ENCODE measurements around the gene PROM1. TPM values are rescaled to one million over a fixed set of nuclear protein-coding genes. Genes with fewer than 3 reads are reported as not detected.

The PROM1 gene
- total RNA-seq, 1 experiment from 2014 or later: not detected

DNA sequence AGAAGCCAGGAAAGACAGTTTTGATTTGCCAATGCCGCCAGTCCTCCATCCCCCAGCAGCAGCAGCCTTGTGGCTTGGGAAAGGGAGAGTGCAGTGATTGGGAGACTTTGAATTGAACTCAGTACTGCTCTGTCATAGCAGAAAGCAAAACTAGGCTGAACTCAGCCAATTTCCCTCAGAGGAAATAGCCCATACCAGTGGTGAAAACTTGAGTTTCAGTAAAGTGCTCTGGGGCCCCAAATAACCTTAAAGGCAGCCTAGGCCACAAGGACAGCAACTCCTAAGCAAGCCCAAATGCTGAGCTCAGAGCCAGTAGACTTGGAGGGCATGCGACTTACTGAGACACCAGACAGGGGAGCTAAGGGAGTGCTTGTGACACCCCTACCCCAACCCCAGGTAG is 2.0 kb upstream of the PROM1 start:
- Histone ChIP-seq H3K4me1 (ENCODE audit: insufficient read depth, low read length) (no peaks in the 10 kb centered on the region), H3K9ac (ENCODE audit: low read length) (no peak overlapping the region), H3K4me2 (ENCODE audit: low read length) (no peak overlapping the region), H4K20me1 (ENCODE audit: low read length) (no peaks in the 10 kb centered on the region), H3K27me3 (ENCODE audit: low read length) (peaks cover 76% of the 10 kb centered on the region), H3F3A (ENCODE audit: low read length, unreplicated experiment) (no peaks in the 10 kb centered on the region), H3K36me3 (ENCODE audit: low read depth, low read length) (no peaks in the 10 kb centered on the region), H3K4me3 (ENCODE audit: low read length) (no peak overlapping the region), H3K79me2 (ENCODE audit: low read length) (no peaks in the 10 kb centered on the region), H3K9me2 (replicated peaks; ENCODE audit: low read length) (no peaks in the 10 kb centered on the region), H3K9me3 (ENCODE audit: low read length) (no peaks in the 10 kb centered on the region), H2AFZ (ENCODE audit: low read length) (no peak overlapping the region), H3K27ac (ENCODE audit: low read length) (no peak overlapping the region)
- DNase-seq (no peak), ATAC-seq (no peak)
- no TSS peak for BruUV-seq (replicated peaks)
- intact Hi-C loops (cut with micrococcal nuclease): no loop called here
- CTCF ChIA-PET: no interaction called here
- POLR2A ChIA-PET (ENCODE audit: unreplicated experiment): no interaction called here
- no peak for TF ChIP-seq EZH2phosphoT487 (IDR thresholded peaks at IDR 0.05; ENCODE audit: borderline replicate concordance, low read length)
- TF ChIP-seq, protein P1, sequence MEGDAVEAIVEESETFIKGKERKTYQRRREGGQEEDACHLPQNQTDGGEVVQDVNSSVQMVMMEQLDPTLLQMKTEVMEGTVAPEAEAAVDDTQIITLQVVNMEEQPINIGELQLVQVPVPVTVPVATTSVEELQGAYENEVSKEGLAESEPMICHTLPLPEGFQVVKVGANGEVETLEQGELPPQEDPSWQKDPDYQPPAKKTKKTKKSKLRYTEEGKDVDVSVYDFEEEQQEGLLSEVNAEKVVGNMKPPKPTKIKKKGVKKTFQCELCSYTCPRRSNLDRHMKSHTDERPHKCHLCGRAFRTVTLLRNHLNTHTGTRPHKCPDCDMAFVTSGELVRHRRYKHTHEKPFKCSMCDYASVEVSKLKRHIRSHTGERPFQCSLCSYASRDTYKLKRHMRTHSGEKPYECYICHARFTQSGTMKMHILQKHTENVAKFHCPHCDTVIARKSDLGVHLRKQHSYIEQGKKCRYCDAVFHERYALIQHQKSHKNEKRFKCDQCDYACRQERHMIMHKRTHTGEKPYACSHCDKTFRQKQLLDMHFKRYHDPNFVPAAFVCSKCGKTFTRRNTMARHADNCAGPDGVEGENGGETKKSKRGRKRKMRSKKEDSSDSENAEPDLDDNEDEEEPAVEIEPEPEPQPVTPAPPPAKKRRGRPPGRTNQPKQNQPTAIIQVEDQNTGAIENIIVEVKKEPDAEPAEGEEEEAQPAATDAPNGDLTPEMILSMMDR (conservative IDR thresholded peaks at IDR 0.05; ENCODE audit: low read depth, low read length): no peak
- no peak for TF ChIP-seq EZH2 (IDR thresholded peaks at IDR 0.05; ENCODE audit: low read length, unreplicated experiment)

DNA sequence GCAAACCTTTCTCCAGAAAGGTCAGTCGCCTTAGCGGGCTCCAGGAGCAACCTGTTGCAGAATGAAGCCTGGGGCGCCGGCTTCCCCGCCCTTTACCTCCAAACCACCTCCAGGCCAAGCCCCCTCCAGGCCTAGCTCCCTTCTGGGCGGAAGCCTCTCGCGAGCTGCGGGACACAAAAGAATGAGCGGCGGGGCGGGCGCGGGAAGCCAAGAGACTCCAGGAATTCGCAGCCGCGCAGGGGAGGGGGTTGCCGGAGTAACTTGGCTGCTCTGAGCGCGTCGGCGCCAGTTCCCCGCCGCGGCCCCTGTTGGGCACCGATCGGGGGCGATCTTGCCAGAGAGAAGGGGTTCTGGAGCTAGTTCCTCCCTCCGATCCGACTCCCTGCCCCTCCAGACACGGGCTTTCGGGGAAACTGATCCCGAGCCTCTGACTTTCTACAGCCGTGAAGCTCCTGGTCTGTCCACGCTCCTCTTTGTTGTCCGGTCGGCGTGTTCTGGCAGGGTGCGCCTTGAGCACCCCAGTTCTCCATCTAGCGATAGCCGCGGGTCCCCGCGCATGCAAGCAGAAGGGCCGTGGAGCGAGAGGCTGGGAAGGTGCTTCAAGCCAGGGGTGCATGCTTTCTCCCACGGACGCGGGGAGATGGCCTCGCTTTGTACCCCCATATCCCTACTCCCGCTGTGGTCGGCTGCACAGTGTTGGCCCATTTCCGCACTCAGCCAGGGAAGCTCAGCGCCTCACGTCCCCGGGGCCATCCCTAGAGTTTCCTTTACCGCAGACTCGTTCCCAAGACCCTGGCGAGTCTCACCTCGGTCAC is 1.2 kb downstream of the PROM1 start:
- no TSS peak for BruUV-seq (replicated peaks)
- no peaks in the 10 kb centered on the region for H3K79me2 ChIP-seq (ENCODE audit: low read length)
- DNase-seq: no peak
- H4K20me1 ChIP-seq (ENCODE audit: low read length): no peaks in the 10 kb centered on the region
- ATAC-seq: no peak
- no peaks in the 10 kb centered on the region for H3K4me1 ChIP-seq (ENCODE audit: insufficient read depth, low read length)
- POLR2A ChIA-PET (ENCODE audit: unreplicated experiment): no interaction called here
- peaks cover 48% of the 10 kb centered on the region for H3K27me3 ChIP-seq (ENCODE audit: low read length)
- CTCF ChIA-PET: no interaction called here
- H3K27ac ChIP-seq (ENCODE audit: low read length): no peak overlapping the region
- H3K4me3 ChIP-seq (ENCODE audit: low read length): no peak overlapping the region
- H3K9me3 ChIP-seq (ENCODE audit: low read length): no peaks in the 10 kb centered on the region
- no peaks in the 10 kb centered on the region for H3K9me2 ChIP-seq (replicated peaks; ENCODE audit: low read length)
- no peak overlapping the region for H3K9ac ChIP-seq (ENCODE audit: low read length)
- intact Hi-C loops (cut with micrococcal nuclease): no loop called here
- no peaks in the 10 kb centered on the region for H3K36me3 ChIP-seq (ENCODE audit: low read depth, low read length)
- no peak overlapping the region for H2AFZ ChIP-seq (ENCODE audit: low read length)
- TF ChIP-seq, protein P1 (conservative IDR thresholded peaks at IDR 0.05; ENCODE audit: low read depth, low read length): no peak
- TF ChIP-seq EZH2phosphoT487 (IDR thresholded peaks at IDR 0.05; ENCODE audit: borderline replicate concordance, low read length): no peak
- TF ChIP-seq EZH2 (IDR thresholded peaks at IDR 0.05; ENCODE audit: low read length, unreplicated experiment): no peak
- no peak overlapping the region for H3K4me2 ChIP-seq (ENCODE audit: low read length)
- H3F3A ChIP-seq (ENCODE audit: low read length, unreplicated experiment): no peaks in the 10 kb centered on the region

DNA sequence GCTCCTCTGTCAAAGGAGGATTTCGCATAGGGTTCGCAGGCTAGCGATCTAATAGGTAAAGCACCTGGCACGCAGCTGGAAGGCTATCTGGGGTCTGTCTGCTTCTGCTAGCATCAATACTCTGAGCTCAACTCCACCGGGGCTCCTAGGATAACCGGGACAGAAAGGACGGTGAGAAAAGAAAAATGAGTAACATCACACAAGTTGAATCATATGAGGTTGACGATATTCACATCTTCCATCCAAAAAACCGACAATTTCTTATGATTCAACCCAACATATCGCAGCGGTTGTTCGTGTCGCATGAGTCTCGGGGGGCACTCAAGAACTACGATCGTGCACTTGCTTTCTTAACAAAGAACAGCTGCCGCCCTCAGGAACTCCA is 1.8 kb downstream of the PROM1 start:
- Histone ChIP-seq H3K27me3 (ENCODE audit: low read length) (peaks cover 42% of the 10 kb centered on the region), H3K4me3 (ENCODE audit: low read length) (no peak overlapping the region), H3K9ac (ENCODE audit: low read length) (no peak overlapping the region), H3K79me2 (ENCODE audit: low read length) (no peaks in the 10 kb centered on the region), H3K9me2 (replicated peaks; ENCODE audit: low read length) (no peaks in the 10 kb centered on the region), H3K4me2 (ENCODE audit: low read length) (no peak overlapping the region), H4K20me1 (ENCODE audit: low read length) (no peaks in the 10 kb centered on the region), H3F3A (ENCODE audit: low read length, unreplicated experiment) (no peaks in the 10 kb centered on the region), H2AFZ (ENCODE audit: low read length) (no peak overlapping the region), H3K4me1 (ENCODE audit: insufficient read depth, low read length) (no peaks in the 10 kb centered on the region), H3K27ac (ENCODE audit: low read length) (no peak overlapping the region), H3K36me3 (ENCODE audit: low read depth, low read length) (no peaks in the 10 kb centered on the region), H3K9me3 (ENCODE audit: low read length) (no peaks in the 10 kb centered on the region)
- ChIA-PET CTCF (no interaction called here), POLR2A (ENCODE audit: unreplicated experiment) (no interaction called here)
- TF ChIP-seq, protein P1 (conservative IDR thresholded peaks at IDR 0.05; ENCODE audit: low read depth, low read length): no peak
- no peak for TF ChIP-seq EZH2 (IDR thresholded peaks at IDR 0.05; ENCODE audit: low read length, unreplicated experiment)
- no peak for TF ChIP-seq EZH2phosphoT487 (IDR thresholded peaks at IDR 0.05; ENCODE audit: borderline replicate concordance, low read length)
- intact Hi-C loops (cut with micrococcal nuclease): no loop called here
- ATAC-seq (no peak), DNase-seq (no peak)
- BruUV-seq (replicated peaks): no TSS peak
